HCT116 (cell line): ENCODE results near the gene CEP112. TPM values are rescaled to one million over a fixed set of nuclear protein-coding genes. Genes with fewer than 3 reads are reported as not detected.

Source experiments
- ATAC-seq: fragments of 200-7000 bp; cut with Tn5 transposase; 2 replicates; pipeline ENCODE4 v1.9.1; 2020; ENCODE audit warnings: mild to moderate bottlenecking, moderate library complexity
- BruUV-seq: library from RNA; stranded (reverse); fragments of 400-500 nt; replicated peaks from 2 replicates; lab custom pipeline; 2021; lab: Mats Ljungman, UMichigan
- CTCF ChIA-PET: fragments of 300-600 bp; sonication (Branson Sonifier 250); formaldehyde crosslinking; loops from one replicate; lab custom pipeline; 2021; ENCODE audit warnings: antibody characterized with exemption; lab: Charles Lee
- POLR2A ChIA-PET: fragments of 300-600, 350-600 bp; sonication (Branson Sonifier 250); formaldehyde crosslinking; loops from one replicate; lab custom pipeline; 2021; ENCODE audit warnings: antibody characterized with exemption; lab: Charles Lee
- RAD21 ChIA-PET, 2 experiments: fragments of 300-600 bp; sonication (Branson Sonifier 250); formaldehyde crosslinking; loops; one replicate each; lab custom pipeline; 2023; ENCODE audit warnings: low total read pairs in 2 of 2; ENCODE audit not compliant: uncharacterized antibody in 2 of 2, unreplicated experiment in 2 of 2, low non-redundant PET in 1 of 2; lab: Charles Lee
- DNase-seq: peaks from one replicate; pipeline ENCODE4 v3.0.0-alpha.2; 2010; ENCODE audit warnings: low read depth, low spot score
- H2AFZ ChIP-seq: fragments of 200-600 bp; shearing (Covaris generic), sonication (generic); 2 replicates; pipeline ENCODE4 v1.6.1; 2017; ENCODE audit warnings: low read depth, mixed run types, mixed read lengths, antibody characterized with exemption, low read length; ENCODE audit not compliant: poor library complexity, severe bottlenecking
- H3K27ac ChIP-seq: 2 replicates; pipeline ENCODE4 v1.5.1; 2012; ENCODE audit warnings: low read depth, low read length
- H3K27me3 ChIP-seq: fragments of 200-600 bp; sonication (generic); 2 replicates; pipeline ENCODE4 v1.6.1; 2016; ENCODE audit warnings: mixed run types, low read length, mixed read lengths; ENCODE audit not compliant: insufficient read depth
- H3K36me3 ChIP-seq, 2 experiments: fragments of 200-500 bp in 1 of 2; fragments of 200-600 bp in 1 of 2; sonication (Bioruptor generic) in 1 of 2; sonication (generic) in 1 of 2; 2 replicates each; pipeline versions ENCODE4 v1.5.1 to v1.6.1; 2014 to 2016; ENCODE audit warnings: low read length in 2 of 2, inconsistent platforms in 1 of 2, mixed read lengths in 1 of 2, mixed run types in 1 of 2; ENCODE audit not compliant: insufficient read depth in 2 of 2, control insufficient read depth in 1 of 2
- H3K4me1 ChIP-seq, 2 experiments: fragments of 200-600 bp in 1 of 2; sonication (generic) in 1 of 2; 2 replicates each; pipeline versions ENCODE4 v1.5.1 to v1.6.1; 2012 to 2017; ENCODE audit warnings: low read length in 2 of 2, inconsistent platforms in 1 of 2, mild to moderate bottlenecking in 1 of 2, mixed read lengths in 1 of 2, mixed run types in 1 of 2, moderate library complexity in 1 of 2; ENCODE audit not compliant: insufficient read depth in 2 of 2, control insufficient read depth in 1 of 2
- H3K4me2 ChIP-seq: fragments of 200-600 bp; sonication (generic); 2 replicates; pipeline ENCODE4 v1.6.1; 2017; ENCODE audit warnings: mixed run types, low read length, mixed read lengths
- H3K4me3 ChIP-seq, 2 experiments: fragments of 200-600 bp in 1 of 2; sonication (generic) in 1 of 2; replicated peaks in 1 of 2; 2 replicates each; pipeline ENCODE4 v1.5.1; 2011 to 2016; ENCODE audit warnings: low read length in 2 of 2, control low read depth in 1 of 2, low read depth in 1 of 2, mild to moderate bottlenecking in 1 of 2, mixed read lengths in 1 of 2, mixed run types in 1 of 2
- H3K79me2 ChIP-seq: fragments of 200-600 bp; sonication (generic); 2 replicates; pipeline ENCODE4 v1.6.1; 2017; ENCODE audit warnings: mild to moderate bottlenecking, mixed run types, low read length, moderate library complexity, mixed read lengths; ENCODE audit not compliant: insufficient read depth
- H3K9ac ChIP-seq: fragments of 200-600 bp; sonication (generic); 2 replicates; pipeline ENCODE4 v1.6.1; 2016; ENCODE audit warnings: low read length, mixed read lengths
- H3K9me2 ChIP-seq: fragments of 200-600 bp; sonication (generic), shearing (Covaris generic); 2 replicates; pipeline ENCODE4 v1.6.1; 2017; ENCODE audit warnings: mixed run types, mild to moderate bottlenecking, moderate library complexity; ENCODE audit not compliant: insufficient read depth
- H3K9me3 ChIP-seq, 2 experiments: fragments of 200-500 bp in 1 of 2; fragments of 200-600 bp in 1 of 2; sonication (Bioruptor generic) in 1 of 2; sonication (generic) in 1 of 2; 2 replicates each; pipeline ENCODE4 v1.6.1; 2014 to 2017; ENCODE audit warnings: low read length in 2 of 2, mixed read lengths in 2 of 2, inconsistent platforms in 1 of 2, low read depth in 1 of 2, mild to moderate bottlenecking in 1 of 2, mixed run types in 1 of 2, moderate library complexity in 1 of 2; ENCODE audit not compliant: control insufficient read depth in 1 of 2, insufficient read depth in 1 of 2
- H4K20me1 ChIP-seq: fragments of 200-600 bp; sonication (generic), shearing (Covaris generic); 2 replicates; pipeline ENCODE4 v1.6.1; 2017; ENCODE audit warnings: mixed run types, mild to moderate bottlenecking, moderate library complexity; ENCODE audit not compliant: insufficient read depth
- CEBPB ChIP-seq: IDR thresholded peaks from 2 replicates; pipeline ENCODE4 v1.6.1; 2012; ENCODE audit warnings: low read depth
- FOSL1 ChIP-seq: IDR thresholded peaks from 2 replicates; pipeline ENCODE4 v1.6.1; 2012; ENCODE audit warnings: low read depth
- JUND ChIP-seq: IDR thresholded peaks from 2 replicates; pipeline ENCODE4 v1.6.1; 2012
- TCF7L2 ChIP-seq: IDR thresholded peaks from 2 replicates; pipeline ENCODE4 v1.7.0; 2011; ENCODE audit warnings: borderline replicate concordance, inconsistent platforms; ENCODE audit not compliant: insufficient read depth, insufficient read length; ENCODE audit errors: extremely low read depth
- ZNF274 ChIP-seq: fragments of 200-500 bp; sonication (Bioruptor generic); IDR thresholded peaks from 2 replicates; pipeline ENCODE4 v1.6.1; 2014; ENCODE audit warnings: mild to moderate bottlenecking, low read depth, low read length, inconsistent platforms
- intact Hi-C: fragments of 100-400 bp; cut with micrococcal nuclease; formaldehyde crosslinking; loops from 2 replicates; pipeline ENCODE4 v1.10.0; 2022
- total RNA-seq: library from RNA; stranded (reverse); gene quantifications from one replicate; pipeline ENCODE4 v1.2.1, GENCODE V29; 2021; ENCODE audit not compliant: unreplicated experiment
- TF ChIP-seq, protein P1 (sequence below): IDR thresholded peaks from 2 replicates; pipeline ENCODE4 v1.6.1; 2012

Gene CEP112
- total RNA-seq, 1 experiment from 2014 or later, result 10.9 TPM

DNA sequence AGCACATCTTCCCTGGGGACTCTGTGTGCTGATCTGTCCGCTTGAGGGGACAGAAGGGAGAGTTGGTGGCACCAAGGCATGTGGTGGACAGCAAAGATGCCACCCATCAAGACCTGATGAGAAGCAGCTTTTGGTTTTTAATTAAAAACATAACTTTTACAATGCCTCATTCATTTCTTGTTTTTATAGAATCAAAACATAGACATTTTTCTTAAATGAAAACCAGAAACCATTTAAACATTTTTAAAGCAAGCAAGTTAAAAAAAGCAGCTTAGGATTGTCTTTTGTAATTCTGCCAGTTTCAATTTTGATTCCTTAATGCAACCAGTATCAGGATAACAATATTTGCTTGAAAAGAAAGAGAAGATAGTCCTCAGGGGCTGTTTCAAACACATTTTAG is 506.8 kb downstream of the CEP112 start:
- ChIA-PET POLR2A (no interaction called here), CTCF (no interaction called here), RAD21 (no interaction called here)
- no peaks in the 10 kb centered on the region for H3K4me1 ChIP-seq
- no peak for DNase-seq
- no peaks in the 10 kb centered on the region for H4K20me1 ChIP-seq
- H3K9ac ChIP-seq, result no peak overlapping the region
- H3K36me3 ChIP-seq, result no peaks in the 10 kb centered on the region
- no peak overlapping the region for H2AFZ ChIP-seq
- no peaks in the 10 kb centered on the region for H3K79me2 ChIP-seq
- intact Hi-C loops, result no loop called here
- no peak overlapping the region for H3K4me2 ChIP-seq
- no TSS peak for BruUV-seq
- H3K4me3 ChIP-seq, result no peak overlapping the region
- H3K9me3 ChIP-seq, result no peaks in the 10 kb centered on the region
- ATAC-seq, result no peak
- no peaks in the 10 kb centered on the region for H3K9me2 ChIP-seq
- TF ChIP-seq, protein P1, sequence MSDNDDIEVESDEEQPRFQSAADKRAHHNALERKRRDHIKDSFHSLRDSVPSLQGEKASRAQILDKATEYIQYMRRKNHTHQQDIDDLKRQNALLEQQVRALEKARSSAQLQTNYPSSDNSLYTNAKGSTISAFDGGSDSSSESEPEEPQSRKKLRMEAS, result no peak
- TF ChIP-seq ZNF274, result no peak
- no peak overlapping the region for H3K27ac ChIP-seq
- no peaks in the 10 kb centered on the region for H3K27me3 ChIP-seq

GRCh38 chr17:65684631-65685030 is 507.3 kb downstream of the CEP112 start:
- ChIA-PET RAD21 (no interaction called here), POLR2A (no interaction called here), CTCF (no interaction called here)
- no peaks in the 10 kb centered on the region for H3K36me3 ChIP-seq
- no peak overlapping the region for H2AFZ ChIP-seq
- H3K4me2 ChIP-seq, result no peak overlapping the region
- no peak overlapping the region for H3K27ac ChIP-seq
- BruUV-seq, result no TSS peak
- no peaks in the 10 kb centered on the region for H4K20me1 ChIP-seq
- no peak for ATAC-seq
- H3K9me2 ChIP-seq, result no peaks in the 10 kb centered on the region
- no peaks in the 10 kb centered on the region for H3K79me2 ChIP-seq
- DNase-seq, result no peak
- H3K9me3 ChIP-seq, result no peaks in the 10 kb centered on the region
- intact Hi-C loops, result no loop called here
- no peaks in the 10 kb centered on the region for H3K27me3 ChIP-seq
- H3K9ac ChIP-seq, result no peak overlapping the region
- no peaks in the 10 kb centered on the region for H3K4me1 ChIP-seq
- H3K4me3 ChIP-seq, result no peak overlapping the region
- peak; percentile 27; the same call in 1 of the 2 replicates for TF ChIP-seq FOSL1
- no peak for TF ChIP-seq TCF7L2
- peak; percentile 25; the same call in 1 of the 2 replicates for TF ChIP-seq CEBPB
- TF ChIP-seq JUND, result peak; percentile 21; the same call in 1 of the 2 replicates
- TF ChIP-seq, all 23 proteins: peak for 3
